Loucy (cell line): ENCODE results near the gene ASTN2.

Experiments
- H2AFZ ChIP-seq: fragments of 200-600 bp; sonication (generic); 2 replicates; pipeline ENCODE4 v1.6.0; 2016; ENCODE audit warnings: antibody characterized with exemption, mild to moderate bottlenecking, low read length, moderate library complexity
- H3F3A ChIP-seq: fragments of 200-600 bp; 2 replicates; pipeline ENCODE4 v1.6.0; 2016; ENCODE audit warnings: antibody characterized with exemption, low read depth, mild to moderate bottlenecking
- H3K27me3 ChIP-seq: fragments of 200-600 bp; sonication (generic); 2 replicates; pipeline ENCODE4 v1.6.1; 2014; ENCODE audit warnings: low read length, mild to moderate bottlenecking; ENCODE audit not compliant: insufficient read depth, poor library complexity, severe bottlenecking
- H3K36me3 ChIP-seq: fragments of 200-600 bp; sonication (generic); 2 replicates; pipeline ENCODE4 v1.6.1; 2016; ENCODE audit warnings: low read length; ENCODE audit not compliant: insufficient read depth
- H3K4me1 ChIP-seq: fragments of 200-600 bp; sonication (generic); 2 replicates; pipeline ENCODE4 v1.5.1; 2014; ENCODE audit warnings: low read length, mild to moderate bottlenecking; ENCODE audit not compliant: insufficient read depth, poor library complexity, severe bottlenecking
- H3K4me2 ChIP-seq: fragments of 200-600 bp; sonication (generic); 2 replicates; pipeline ENCODE4 v1.6.0; 2014; ENCODE audit warnings: antibody characterized with exemption, low read length, low read depth, mild to moderate bottlenecking; ENCODE audit not compliant: poor library complexity, severe bottlenecking
- H3K4me3 ChIP-seq: fragments of 200-600 bp; sonication (generic); 2 replicates; pipeline ENCODE4 v1.5.1; 2014; ENCODE audit warnings: low read length, mild to moderate bottlenecking, mixed read lengths; ENCODE audit not compliant: poor library complexity, severe bottlenecking
- H3K79me2 ChIP-seq: fragments of 200-600 bp; sonication (generic); 2 replicates; pipeline ENCODE4 v1.6.1; 2014; ENCODE audit warnings: low read length; ENCODE audit not compliant: insufficient read depth
- H3K9ac ChIP-seq: fragments of 200-600 bp; sonication (generic); 2 replicates; pipeline ENCODE4 v1.6.0; 2014; ENCODE audit warnings: mild to moderate bottlenecking, low read depth, low read length, moderate library complexity; ENCODE audit not compliant: poor library complexity, severe bottlenecking
- H3K9me2 ChIP-seq: fragments of 200-600 bp; sonication (generic); replicated peaks from 2 replicates; pipeline ENCODE4 v1.6.1; 2016; ENCODE audit warnings: low read depth, low read length, mixed read lengths
- H3K9me3 ChIP-seq: fragments of 200-600 bp; sonication (generic); 2 replicates; pipeline ENCODE4 v1.6.1; 2014; ENCODE audit warnings: mild to moderate bottlenecking, antibody characterized with exemption, low read length, low read depth; ENCODE audit not compliant: insufficient read depth
- H4K20me1 ChIP-seq: fragments of 200-600 bp; sonication (generic); 2 replicates; pipeline ENCODE4 v1.6.0; 2014; ENCODE audit warnings: antibody characterized with exemption, low read length, mild to moderate bottlenecking; ENCODE audit not compliant: insufficient read depth, poor library complexity, severe bottlenecking
- EZH2phosphoT487 ChIP-seq: fragments of 200-600 bp; IDR thresholded peaks from 2 replicates; pipeline ENCODE4 v1.6.1; 2018; ENCODE audit warnings: antibody characterized with exemption, mild to moderate bottlenecking, moderate library complexity, borderline replicate concordance
- TF ChIP-seq, protein P1 (sequence below): fragments of 200-600 bp; sonication (generic); conservative IDR thresholded peaks from 2 replicates; pipeline ENCODE4 v1.5.1; 2014; ENCODE audit warnings: mild to moderate bottlenecking, antibody characterized with exemption, low read length

The ASTN2 gene

DNA sequence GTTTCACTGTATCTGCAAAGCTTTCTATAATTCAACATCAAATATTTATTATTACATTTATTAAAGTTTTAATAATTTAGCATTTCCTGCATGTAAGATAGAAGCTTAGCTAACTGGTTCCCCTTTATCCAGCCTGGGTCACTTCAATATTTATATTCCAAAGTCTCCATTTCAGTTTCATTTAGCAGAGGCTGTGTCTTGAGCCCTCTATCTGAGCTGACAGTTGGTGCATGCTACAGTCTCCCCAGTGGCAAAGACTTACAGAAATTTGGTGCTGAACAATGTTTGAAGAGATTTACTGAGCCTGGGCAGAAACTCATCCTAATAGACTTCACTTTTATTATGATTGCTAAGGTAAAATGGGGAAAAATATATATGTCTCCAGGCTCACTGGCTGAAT is 448.7 kb downstream of the ASTN2 start:
- no peak overlapping the region for H3K9ac ChIP-seq
- H3K9me2 ChIP-seq, result no peaks in the 10 kb centered on the region
- no peaks in the 10 kb centered on the region for H4K20me1 ChIP-seq
- no peak for TF ChIP-seq EZH2phosphoT487
- TF ChIP-seq, protein P1, sequence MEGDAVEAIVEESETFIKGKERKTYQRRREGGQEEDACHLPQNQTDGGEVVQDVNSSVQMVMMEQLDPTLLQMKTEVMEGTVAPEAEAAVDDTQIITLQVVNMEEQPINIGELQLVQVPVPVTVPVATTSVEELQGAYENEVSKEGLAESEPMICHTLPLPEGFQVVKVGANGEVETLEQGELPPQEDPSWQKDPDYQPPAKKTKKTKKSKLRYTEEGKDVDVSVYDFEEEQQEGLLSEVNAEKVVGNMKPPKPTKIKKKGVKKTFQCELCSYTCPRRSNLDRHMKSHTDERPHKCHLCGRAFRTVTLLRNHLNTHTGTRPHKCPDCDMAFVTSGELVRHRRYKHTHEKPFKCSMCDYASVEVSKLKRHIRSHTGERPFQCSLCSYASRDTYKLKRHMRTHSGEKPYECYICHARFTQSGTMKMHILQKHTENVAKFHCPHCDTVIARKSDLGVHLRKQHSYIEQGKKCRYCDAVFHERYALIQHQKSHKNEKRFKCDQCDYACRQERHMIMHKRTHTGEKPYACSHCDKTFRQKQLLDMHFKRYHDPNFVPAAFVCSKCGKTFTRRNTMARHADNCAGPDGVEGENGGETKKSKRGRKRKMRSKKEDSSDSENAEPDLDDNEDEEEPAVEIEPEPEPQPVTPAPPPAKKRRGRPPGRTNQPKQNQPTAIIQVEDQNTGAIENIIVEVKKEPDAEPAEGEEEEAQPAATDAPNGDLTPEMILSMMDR, result no peak
- no peaks in the 10 kb centered on the region for H3K79me2 ChIP-seq
- no peak overlapping the region for H2AFZ ChIP-seq
- no peaks in the 10 kb centered on the region for H3K36me3 ChIP-seq
- H3F3A ChIP-seq, result no peaks in the 10 kb centered on the region
- no peaks in the 10 kb centered on the region for H3K4me1 ChIP-seq
- no peak overlapping the region for H3K4me2 ChIP-seq
- peaks cover 3% of the 10 kb centered on the region; the same call in 1 of the 2 replicates for H3K9me3 ChIP-seq
- no peaks in the 10 kb centered on the region for H3K27me3 ChIP-seq
- no peak overlapping the region for H3K4me3 ChIP-seq

DNA sequence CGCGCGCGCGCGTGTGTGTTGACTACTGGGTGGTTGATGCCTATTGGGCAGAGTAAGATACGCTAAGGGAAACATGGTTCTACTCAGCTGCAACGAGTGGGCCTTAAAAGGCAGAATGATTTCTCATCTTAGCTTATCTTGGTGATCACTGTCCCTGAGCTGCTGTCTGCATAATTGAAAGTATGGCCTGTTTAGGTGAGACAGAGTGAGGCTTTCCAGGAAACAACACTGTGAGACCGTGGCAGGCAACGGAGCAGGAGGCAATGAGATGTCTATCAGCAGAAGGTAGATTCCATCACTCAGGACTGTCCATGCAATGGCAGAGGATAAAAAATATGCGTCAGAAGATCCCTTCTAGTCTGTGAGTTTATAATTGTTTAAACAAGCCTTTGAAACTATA is 450.6 kb downstream of the ASTN2 start:
- Histone ChIP-seq H3K9me3 (peaks cover 3% of the 10 kb centered on the region; the same call in 1 of the 2 replicates), H3F3A (no peaks in the 10 kb centered on the region), H3K9ac (no peak overlapping the region), H3K4me3 (no peak overlapping the region), H3K27me3 (no peaks in the 10 kb centered on the region), H2AFZ (no peak overlapping the region), H3K4me2 (no peak overlapping the region), H4K20me1 (no peaks in the 10 kb centered on the region), H3K9me2 (no peaks in the 10 kb centered on the region), H3K4me1 (no peaks in the 10 kb centered on the region), H3K36me3 (no peaks in the 10 kb centered on the region), H3K79me2 (no peaks in the 10 kb centered on the region)
- TF ChIP-seq, protein P1, result no peak
- no peak for TF ChIP-seq EZH2phosphoT487

DNA sequence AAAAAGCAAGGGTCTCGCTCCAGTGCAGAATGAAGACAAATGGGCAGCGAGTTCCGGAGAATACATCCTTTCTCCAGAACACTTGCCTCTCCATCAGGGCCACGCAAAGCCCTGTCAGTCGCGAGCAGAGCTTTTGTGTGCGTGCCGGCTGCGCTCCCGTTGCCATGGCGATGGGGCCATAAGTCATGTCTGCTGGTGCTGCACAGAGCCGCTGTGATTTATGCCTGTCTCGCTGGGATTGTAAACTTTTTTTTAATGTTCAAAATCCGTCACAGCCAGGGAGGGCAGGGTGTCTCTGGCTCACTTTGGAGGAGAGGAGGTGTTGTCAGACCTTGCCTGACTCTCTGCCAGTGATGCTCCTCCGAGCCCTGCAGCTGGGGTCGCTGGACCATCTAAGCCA is 455.0 kb downstream of the ASTN2 start:
- H3F3A ChIP-seq, result no peaks in the 10 kb centered on the region
- H3K9me2 ChIP-seq, result no peaks in the 10 kb centered on the region
- TF ChIP-seq EZH2phosphoT487, result no peak
- TF ChIP-seq, protein P1, result no peak
- H3K4me3 ChIP-seq, result no peak overlapping the region
- H3K79me2 ChIP-seq, result no peaks in the 10 kb centered on the region
- H4K20me1 ChIP-seq, result no peaks in the 10 kb centered on the region
- no peaks in the 10 kb centered on the region for H3K9me3 ChIP-seq
- no peaks in the 10 kb centered on the region for H3K36me3 ChIP-seq
- H2AFZ ChIP-seq, result no peak overlapping the region
- H3K4me1 ChIP-seq, result no peaks in the 10 kb centered on the region
- H3K4me2 ChIP-seq, result no peak overlapping the region
- H3K27me3 ChIP-seq, result no peaks in the 10 kb centered on the region
- no peak overlapping the region for H3K9ac ChIP-seq
